Nephron (organoid): Measurements from ENCODE around the gene RSBN1.

Experiments
- H3K27ac Mint-ChIP-seq, 3 experiments: 2 replicates each; pipeline ENCODE4 v1.8.0; 2020; ENCODE audit warnings: mixed read lengths in 3 of 3, mild to moderate bottlenecking in 2 of 3, moderate library complexity in 1 of 3
- H3K27me3 Mint-ChIP-seq: 2 replicates; pipeline ENCODE4 v1.8.0; 2021; ENCODE audit warnings: low read depth, mild to moderate bottlenecking, moderate library complexity, mixed read lengths
- H3K36me3 Mint-ChIP-seq: 2 replicates; pipeline ENCODE4 v1.8.0; 2020; ENCODE audit warnings: low read depth, mixed read lengths
- H3K4me1 Mint-ChIP-seq: 2 replicates; pipeline ENCODE4 v1.8.0; 2020; ENCODE audit warnings: mixed read lengths
- H3K4me3 Mint-ChIP-seq, 3 experiments: 2 replicates each; pipeline ENCODE4 v1.8.0; 2020; ENCODE audit warnings: mild to moderate bottlenecking in 3 of 3, mixed read lengths in 3 of 3, moderate library complexity in 2 of 3
- H3K9me3 Mint-ChIP-seq: 2 replicates; pipeline ENCODE4 v1.8.0; 2020; ENCODE audit warnings: mixed read lengths
- TF ChIP-seq, protein P1 (sequence below), 3 experiments: fragments of 200-600 bp; sonication (generic); IDR thresholded peaks; one replicate each; pipeline ENCODE4 v1.5.0; 2021; ENCODE audit warnings: antibody characterized with exemption in 3 of 3; ENCODE audit not compliant: unreplicated experiment in 3 of 3

RSBN1 gene

DNA sequence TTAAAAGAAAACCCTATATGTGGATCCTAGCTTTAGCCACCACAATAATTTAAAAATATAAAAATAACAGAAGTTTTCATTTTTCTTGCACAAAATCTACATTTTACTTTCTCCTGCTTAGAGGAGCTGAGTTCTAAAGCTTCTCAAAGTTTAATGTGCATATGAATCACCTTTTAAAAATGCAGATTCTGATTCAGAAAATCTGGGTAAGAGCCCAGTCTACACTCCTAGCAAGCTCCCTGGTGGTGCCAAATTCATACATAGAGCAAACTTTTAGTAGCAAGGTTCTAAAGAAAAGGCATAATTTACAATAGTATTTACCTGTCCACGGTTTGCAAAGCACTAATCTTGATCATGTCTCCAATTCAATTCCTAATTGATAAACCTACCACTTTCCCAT, 19.3 kb downstream of the RSBN1 start:
- no peak overlapping the region for H3K27ac Mint-ChIP-seq
- H3K36me3 Mint-ChIP-seq: peaks cover 76% of the 10 kb centered on the region
- no peaks in the 10 kb centered on the region for H3K27me3 Mint-ChIP-seq
- no peak overlapping the region for H3K4me3 Mint-ChIP-seq
- TF ChIP-seq, protein P1, sequence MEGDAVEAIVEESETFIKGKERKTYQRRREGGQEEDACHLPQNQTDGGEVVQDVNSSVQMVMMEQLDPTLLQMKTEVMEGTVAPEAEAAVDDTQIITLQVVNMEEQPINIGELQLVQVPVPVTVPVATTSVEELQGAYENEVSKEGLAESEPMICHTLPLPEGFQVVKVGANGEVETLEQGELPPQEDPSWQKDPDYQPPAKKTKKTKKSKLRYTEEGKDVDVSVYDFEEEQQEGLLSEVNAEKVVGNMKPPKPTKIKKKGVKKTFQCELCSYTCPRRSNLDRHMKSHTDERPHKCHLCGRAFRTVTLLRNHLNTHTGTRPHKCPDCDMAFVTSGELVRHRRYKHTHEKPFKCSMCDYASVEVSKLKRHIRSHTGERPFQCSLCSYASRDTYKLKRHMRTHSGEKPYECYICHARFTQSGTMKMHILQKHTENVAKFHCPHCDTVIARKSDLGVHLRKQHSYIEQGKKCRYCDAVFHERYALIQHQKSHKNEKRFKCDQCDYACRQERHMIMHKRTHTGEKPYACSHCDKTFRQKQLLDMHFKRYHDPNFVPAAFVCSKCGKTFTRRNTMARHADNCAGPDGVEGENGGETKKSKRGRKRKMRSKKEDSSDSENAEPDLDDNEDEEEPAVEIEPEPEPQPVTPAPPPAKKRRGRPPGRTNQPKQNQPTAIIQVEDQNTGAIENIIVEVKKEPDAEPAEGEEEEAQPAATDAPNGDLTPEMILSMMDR (IDR thresholded peaks at IDR 0.05; ENCODE audit: unreplicated experiment in 3 of 3): no peak
- H3K4me1 Mint-ChIP-seq: peaks cover 5% of the 10 kb centered on the region
- no peaks in the 10 kb centered on the region for H3K9me3 Mint-ChIP-seq

- Mint-ChIP-seq H3K36me3 (peaks cover 76% of the 10 kb centered on the region), H3K4me1 (peaks cover 5% of the 10 kb centered on the region), H3K27me3 (no peaks in the 10 kb centered on the region), H3K4me3 (no peak overlapping the region), H3K9me3 (no peaks in the 10 kb centered on the region), H3K27ac (no peak overlapping the region)
- TF ChIP-seq, protein P1 (IDR thresholded peaks at IDR 0.05; ENCODE audit: unreplicated experiment in 3 of 3): no peak
Measured at GRCh38 chr1:113792471-113792870, 19.8 kb downstream of the RSBN1 start.

GRCh38 chr1:113788802-113789201, 23.5 kb downstream of the RSBN1 start:
- no peaks in the 10 kb centered on the region for H3K27me3 Mint-ChIP-seq
- H3K36me3 Mint-ChIP-seq: peaks cover 63% of the 10 kb centered on the region
- no peak overlapping the region for H3K4me3 Mint-ChIP-seq
- H3K9me3 Mint-ChIP-seq: no peaks in the 10 kb centered on the region
- H3K27ac Mint-ChIP-seq: no peak overlapping the region
- H3K4me1 Mint-ChIP-seq: peaks cover 11% of the 10 kb centered on the region
- TF ChIP-seq, protein P1 (IDR thresholded peaks at IDR 0.05; ENCODE audit: unreplicated experiment in 3 of 3): no peak

GRCh38 chr1:113787663-113788062, 24.6 kb downstream of the RSBN1 start:
- Mint-ChIP-seq H3K27ac (no peak overlapping the region), H3K4me3 (no peak overlapping the region), H3K4me1 (peaks cover 11% of the 10 kb centered on the region), H3K36me3 (peaks cover 56% of the 10 kb centered on the region), H3K27me3 (no peaks in the 10 kb centered on the region), H3K9me3 (no peaks in the 10 kb centered on the region)
- TF ChIP-seq, protein P1 (IDR thresholded peaks at IDR 0.05; ENCODE audit: unreplicated experiment in 3 of 3): no peak

DNA sequence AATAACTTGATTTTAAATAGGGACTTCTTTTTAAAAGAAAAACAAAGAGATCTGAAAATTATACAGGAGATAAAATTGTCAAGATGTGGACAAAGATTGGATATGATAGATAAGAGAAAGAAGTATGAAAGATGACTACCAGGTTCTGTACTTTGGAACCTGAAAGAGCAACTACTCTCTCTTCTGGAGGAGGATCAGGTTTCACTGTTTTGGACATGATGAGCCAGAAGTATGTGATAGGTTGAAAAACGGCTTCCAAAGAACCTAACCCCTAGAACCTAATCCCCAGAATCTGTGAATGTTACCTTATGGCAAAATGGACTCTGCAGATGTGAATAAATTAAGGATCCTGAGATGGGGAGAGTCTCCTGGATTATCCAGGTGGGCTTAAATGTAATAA, 26.2 kb downstream of the RSBN1 start:
- no peaks in the 10 kb centered on the region for H3K9me3 Mint-ChIP-seq
- no peak overlapping the region for H3K4me3 Mint-ChIP-seq
- peaks cover 11% of the 10 kb centered on the region for H3K4me1 Mint-ChIP-seq
- H3K36me3 Mint-ChIP-seq: peaks cover 47% of the 10 kb centered on the region
- TF ChIP-seq, protein P1 (IDR thresholded peaks at IDR 0.05; ENCODE audit: unreplicated experiment in 3 of 3): no peak
- no peak overlapping the region for H3K27ac Mint-ChIP-seq
- H3K27me3 Mint-ChIP-seq: no peaks in the 10 kb centered on the region

DNA sequence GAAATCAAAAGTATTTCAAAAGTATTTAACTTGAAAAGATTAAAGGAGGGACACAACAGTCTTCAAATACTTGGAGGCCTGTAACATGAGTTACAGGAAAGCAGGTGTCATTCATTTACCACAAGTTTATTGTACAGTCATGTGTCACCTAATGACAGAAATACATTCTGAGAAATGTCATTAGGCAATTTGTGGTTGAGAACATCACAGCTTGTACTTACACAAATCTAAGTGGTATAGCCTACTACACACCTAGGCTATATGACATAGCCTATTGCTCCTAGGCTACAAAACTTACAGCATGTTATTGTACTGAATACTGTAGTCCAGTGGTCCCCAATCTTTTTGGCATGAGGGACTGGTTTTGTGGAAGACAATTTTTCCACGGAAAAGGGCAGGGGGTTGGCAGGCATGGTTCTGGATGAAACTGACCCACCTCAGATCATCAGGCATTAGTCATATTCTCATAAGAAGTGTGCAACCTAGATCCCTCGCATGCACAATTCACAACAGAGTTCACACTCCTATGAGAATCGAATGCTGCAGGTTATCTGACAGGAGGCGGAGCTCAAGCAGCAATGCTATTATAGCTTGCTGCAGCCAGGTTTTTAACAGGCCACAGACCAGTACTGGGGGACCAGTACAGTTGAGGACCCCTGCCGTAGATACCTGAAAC, 28.0 kb downstream of the RSBN1 start:
- H3K27ac Mint-ChIP-seq: peak overlapping the region; percentile 23 to 59 (median 51)
- peaks cover 33% of the 10 kb centered on the region for H3K36me3 Mint-ChIP-seq
- TF ChIP-seq, protein P1 (IDR thresholded peaks at IDR 0.05; ENCODE audit: unreplicated experiment in 3 of 3): no peak
- peaks cover 11% of the 10 kb centered on the region for H3K4me1 Mint-ChIP-seq
- no peak overlapping the region for H3K4me3 Mint-ChIP-seq
- H3K27me3 Mint-ChIP-seq: no peaks in the 10 kb centered on the region
- H3K9me3 Mint-ChIP-seq: no peaks in the 10 kb centered on the region
